GM23338 (cell line): Measurements from ENCODE around the gene SCG3. TPM values are rescaled to one million over a fixed set of nuclear protein-coding genes. Genes with fewer than 3 reads are reported as not detected.

Experiments
- ATAC-seq: fragments of 200-7000 bp; cut with Tn5 transposase; 3 replicates; pipeline ENCODE4 v1.9.1; 2020
- DNase-seq: peaks from one replicate; pipeline ENCODE4 v3.0.0-alpha.2; 2015; ENCODE audit warnings: low spot score
- H2AFZ ChIP-seq: fragments of 200-600 bp; sonication (generic); 2 replicates; pipeline ENCODE4 v1.8.0; 2016; ENCODE audit warnings: antibody characterized with exemption, mild to moderate bottlenecking, moderate library complexity
- H3F3A ChIP-seq: fragments of 200-600 bp; sonication (generic); replicated peaks from 2 replicates; pipeline ENCODE4 v1.8.0; 2017; ENCODE audit warnings: antibody characterized with exemption, mixed run types, low read depth
- H3K27ac ChIP-seq: fragments of 200-600 bp; sonication (generic); 2 replicates; pipeline ENCODE4 v1.6.1; 2016; ENCODE audit warnings: low read depth
- H3K27me3 ChIP-seq: fragments of 200-600 bp; sonication (generic); 2 replicates; pipeline ENCODE4 v1.8.0; 2016; ENCODE audit warnings: mild to moderate bottlenecking, mixed run types, moderate library complexity; ENCODE audit not compliant: insufficient read depth
- H3K36me3 ChIP-seq: fragments of 200-600 bp; sonication (generic); 2 replicates; pipeline ENCODE4 v1.8.0; 2016; ENCODE audit warnings: mild to moderate bottlenecking; ENCODE audit not compliant: insufficient read depth
- H3K4me1 ChIP-seq: fragments of 200-600 bp; sonication (generic); 2 replicates; pipeline ENCODE4 v1.8.0; 2016; ENCODE audit warnings: mild to moderate bottlenecking, moderate library complexity; ENCODE audit not compliant: insufficient read depth
- H3K4me2 ChIP-seq: fragments of 200-600 bp; sonication (generic); 2 replicates; pipeline ENCODE4 v1.7.1; 2017; ENCODE audit warnings: mixed run types
- H3K4me3 ChIP-seq: fragments of 200-600 bp; sonication (generic); 2 replicates; pipeline ENCODE4 v1.6.1; 2016; ENCODE audit warnings: mixed run types
- H3K79me2 ChIP-seq: fragments of 200-600 bp; sonication (generic); replicated peaks from 2 replicates; pipeline ENCODE4 v1.8.0; 2017; ENCODE audit warnings: mild to moderate bottlenecking; ENCODE audit not compliant: insufficient read depth
- H3K9me2 ChIP-seq: fragments of 200-600 bp; sonication (generic); 2 replicates; pipeline ENCODE4 v1.8.0; 2017; ENCODE audit not compliant: insufficient read depth
- H4K20me1 ChIP-seq: fragments of 200-600 bp; sonication (generic); replicated peaks from 2 replicates; pipeline ENCODE4 v1.8.0; 2017; ENCODE audit warnings: mild to moderate bottlenecking; ENCODE audit not compliant: insufficient read depth
- H3K27ac Mint-ChIP-seq: 2 replicates; pipeline ENCODE4 v1.8.0; 2020; ENCODE audit warnings: inconsistent platforms, mild to moderate bottlenecking, moderate library complexity, mixed read lengths
- H3K27me3 Mint-ChIP-seq: 3 replicates; pipeline ENCODE4 v1.8.0; 2022; ENCODE audit warnings: low read depth, mild to moderate bottlenecking, moderate library complexity, mixed read lengths, inconsistent platforms; ENCODE audit not compliant: insufficient read depth, poor library complexity
- H3K36me3 Mint-ChIP-seq: 3 replicates; pipeline ENCODE4 v1.8.0; 2021; ENCODE audit warnings: low read depth, mild to moderate bottlenecking, inconsistent platforms, moderate library complexity, mixed read lengths
- H3K4me1 Mint-ChIP-seq: 3 replicates; pipeline ENCODE4 v1.8.0; 2020; ENCODE audit warnings: mild to moderate bottlenecking, inconsistent platforms, mixed read lengths
- H3K4me3 Mint-ChIP-seq: 3 replicates; pipeline ENCODE4 v1.8.0; 2021; ENCODE audit warnings: moderate library complexity, mild to moderate bottlenecking, inconsistent platforms, mixed read lengths
- H3K9me3 Mint-ChIP-seq: 3 replicates; pipeline ENCODE4 v1.8.0; 2020; ENCODE audit warnings: moderate library complexity, mild to moderate bottlenecking, inconsistent platforms, mixed read lengths
- EZH2 ChIP-seq: fragments of 200-600 bp; sonication (generic); IDR thresholded peaks from one replicate; pipeline ENCODE4 v1.8.0; 2017; ENCODE audit warnings: antibody characterized with exemption, mild to moderate bottlenecking, low read depth; ENCODE audit not compliant: unreplicated experiment
- ZNF114 ChIP-seq: fragments of 250-450 bp; sonication (Bioruptor Pico); IDR thresholded peaks from 2 replicates; pipeline ENCODE4 v1.5.0; 2020; ENCODE audit warnings: mild to moderate bottlenecking, moderate library complexity
- ZNF331 ChIP-seq: fragments of 250-450 bp; sonication (Bioruptor Pico); IDR thresholded peaks from 2 replicates; pipeline ENCODE4 v1.5.0; 2020; ENCODE audit warnings: low read depth, mild to moderate bottlenecking, moderate library complexity
- polyA plus RNA-seq: library from polyadenylated mRNA; unstranded; fragments of >200 nt; fragmentation: Nextera tagmentation; extraction: Ambion mirVana; gene quantifications from 2 replicates; pipeline ENCODE4 v1.2.1, GENCODE V29; 2016
- total RNA-seq: library from RNA; depleted of rRNA; stranded (reverse); fragments of >200 nt; shearing (Covaris generic); gene quantifications from 2 replicates; pipeline ENCODE4 v1.2.3, GENCODE V29; 2014
- TF ChIP-seq, protein P1 (sequence below): fragments of 250-450 bp; sonication (Bioruptor Pico); IDR thresholded peaks from 2 replicates; pipeline ENCODE4 v1.5.0; 2020; ENCODE audit warnings: mild to moderate bottlenecking, moderate library complexity
- TF ChIP-seq, protein P2 (sequence below): IDR thresholded peaks from 2 replicates; pipeline ENCODE4 v1.6.1; 2016; ENCODE audit warnings: antibody characterized with exemption
- TF ChIP-seq, protein P3 (sequence below), 2 experiments: fragments of 200-600 bp in 1 of 2; sonication (generic) in 1 of 2; conservative IDR thresholded peaks; 2 replicates each; pipeline versions ENCODE4 v1.5.1 to v1.6.1; 2016 to 2017; ENCODE audit warnings: antibody characterized with exemption in 2 of 2, low read depth in 2 of 2, mild to moderate bottlenecking in 2 of 2, moderate library complexity in 1 of 2
- TF ChIP-seq, protein P4 (sequence below): IDR thresholded peaks from one replicate; pipeline ENCODE4 v1.6.1; 2018; ENCODE audit warnings: antibody characterized with exemption; ENCODE audit not compliant: unreplicated experiment

The SCG3 gene
- total and polyA plus RNA-seq, 2 experiments from 2014 or later = 44.2 to 99.5 TPM

DNA sequence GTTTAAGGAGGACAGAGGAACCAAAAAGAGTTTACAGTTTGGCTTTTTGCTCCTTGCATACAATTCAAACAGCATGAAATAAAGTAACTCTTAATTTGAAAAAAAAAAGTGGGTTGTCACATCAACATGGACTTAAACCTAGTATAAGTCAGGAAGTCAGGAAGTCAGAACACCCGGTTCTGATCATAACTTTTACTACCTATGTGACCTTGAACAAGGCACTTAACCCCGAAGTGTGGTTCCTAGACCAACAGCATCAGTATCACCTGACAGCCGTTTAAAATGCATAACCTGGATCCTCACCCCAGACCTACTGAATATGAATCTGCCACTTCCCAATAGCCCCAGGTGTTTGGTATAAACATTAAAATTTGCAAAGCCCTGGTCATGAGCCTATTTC lies 37.4 kb downstream of the SCG3 start:
- Histone ChIP-seq H3K4me1 (no peaks in the 10 kb centered on the region), H3K4me2 (no peak overlapping the region), H4K20me1 (no peaks in the 10 kb centered on the region), H3K4me3 (no peak overlapping the region), H3K27ac (no peak overlapping the region), H3K9me2 (no peaks in the 10 kb centered on the region), H3K79me2 (no peaks in the 10 kb centered on the region), H3K36me3 (no peaks in the 10 kb centered on the region), H3K27me3 (no peaks in the 10 kb centered on the region), H3F3A (no peaks in the 10 kb centered on the region), H2AFZ (no peak overlapping the region)
- ATAC-seq (no peak), DNase-seq (no peak)
- Mint-ChIP-seq H3K27me3 (peaks cover 2% of the 10 kb centered on the region), H3K4me1 (peaks cover 9% of the 10 kb centered on the region; the same call in 2 of the 3 replicates), H3K9me3 (no peaks in the 10 kb centered on the region), H3K4me3 (no peak overlapping the region), H3K36me3 (peaks cover 33% of the 10 kb centered on the region), H3K27ac (no peak overlapping the region)
- TF ChIP-seq ZNF331 (CRISPR knock-in tag) (no peak), EZH2 (no peak), ZNF114 (CRISPR knock-in tag) (no peak)
- TF ChIP-seq, protein P1, sequence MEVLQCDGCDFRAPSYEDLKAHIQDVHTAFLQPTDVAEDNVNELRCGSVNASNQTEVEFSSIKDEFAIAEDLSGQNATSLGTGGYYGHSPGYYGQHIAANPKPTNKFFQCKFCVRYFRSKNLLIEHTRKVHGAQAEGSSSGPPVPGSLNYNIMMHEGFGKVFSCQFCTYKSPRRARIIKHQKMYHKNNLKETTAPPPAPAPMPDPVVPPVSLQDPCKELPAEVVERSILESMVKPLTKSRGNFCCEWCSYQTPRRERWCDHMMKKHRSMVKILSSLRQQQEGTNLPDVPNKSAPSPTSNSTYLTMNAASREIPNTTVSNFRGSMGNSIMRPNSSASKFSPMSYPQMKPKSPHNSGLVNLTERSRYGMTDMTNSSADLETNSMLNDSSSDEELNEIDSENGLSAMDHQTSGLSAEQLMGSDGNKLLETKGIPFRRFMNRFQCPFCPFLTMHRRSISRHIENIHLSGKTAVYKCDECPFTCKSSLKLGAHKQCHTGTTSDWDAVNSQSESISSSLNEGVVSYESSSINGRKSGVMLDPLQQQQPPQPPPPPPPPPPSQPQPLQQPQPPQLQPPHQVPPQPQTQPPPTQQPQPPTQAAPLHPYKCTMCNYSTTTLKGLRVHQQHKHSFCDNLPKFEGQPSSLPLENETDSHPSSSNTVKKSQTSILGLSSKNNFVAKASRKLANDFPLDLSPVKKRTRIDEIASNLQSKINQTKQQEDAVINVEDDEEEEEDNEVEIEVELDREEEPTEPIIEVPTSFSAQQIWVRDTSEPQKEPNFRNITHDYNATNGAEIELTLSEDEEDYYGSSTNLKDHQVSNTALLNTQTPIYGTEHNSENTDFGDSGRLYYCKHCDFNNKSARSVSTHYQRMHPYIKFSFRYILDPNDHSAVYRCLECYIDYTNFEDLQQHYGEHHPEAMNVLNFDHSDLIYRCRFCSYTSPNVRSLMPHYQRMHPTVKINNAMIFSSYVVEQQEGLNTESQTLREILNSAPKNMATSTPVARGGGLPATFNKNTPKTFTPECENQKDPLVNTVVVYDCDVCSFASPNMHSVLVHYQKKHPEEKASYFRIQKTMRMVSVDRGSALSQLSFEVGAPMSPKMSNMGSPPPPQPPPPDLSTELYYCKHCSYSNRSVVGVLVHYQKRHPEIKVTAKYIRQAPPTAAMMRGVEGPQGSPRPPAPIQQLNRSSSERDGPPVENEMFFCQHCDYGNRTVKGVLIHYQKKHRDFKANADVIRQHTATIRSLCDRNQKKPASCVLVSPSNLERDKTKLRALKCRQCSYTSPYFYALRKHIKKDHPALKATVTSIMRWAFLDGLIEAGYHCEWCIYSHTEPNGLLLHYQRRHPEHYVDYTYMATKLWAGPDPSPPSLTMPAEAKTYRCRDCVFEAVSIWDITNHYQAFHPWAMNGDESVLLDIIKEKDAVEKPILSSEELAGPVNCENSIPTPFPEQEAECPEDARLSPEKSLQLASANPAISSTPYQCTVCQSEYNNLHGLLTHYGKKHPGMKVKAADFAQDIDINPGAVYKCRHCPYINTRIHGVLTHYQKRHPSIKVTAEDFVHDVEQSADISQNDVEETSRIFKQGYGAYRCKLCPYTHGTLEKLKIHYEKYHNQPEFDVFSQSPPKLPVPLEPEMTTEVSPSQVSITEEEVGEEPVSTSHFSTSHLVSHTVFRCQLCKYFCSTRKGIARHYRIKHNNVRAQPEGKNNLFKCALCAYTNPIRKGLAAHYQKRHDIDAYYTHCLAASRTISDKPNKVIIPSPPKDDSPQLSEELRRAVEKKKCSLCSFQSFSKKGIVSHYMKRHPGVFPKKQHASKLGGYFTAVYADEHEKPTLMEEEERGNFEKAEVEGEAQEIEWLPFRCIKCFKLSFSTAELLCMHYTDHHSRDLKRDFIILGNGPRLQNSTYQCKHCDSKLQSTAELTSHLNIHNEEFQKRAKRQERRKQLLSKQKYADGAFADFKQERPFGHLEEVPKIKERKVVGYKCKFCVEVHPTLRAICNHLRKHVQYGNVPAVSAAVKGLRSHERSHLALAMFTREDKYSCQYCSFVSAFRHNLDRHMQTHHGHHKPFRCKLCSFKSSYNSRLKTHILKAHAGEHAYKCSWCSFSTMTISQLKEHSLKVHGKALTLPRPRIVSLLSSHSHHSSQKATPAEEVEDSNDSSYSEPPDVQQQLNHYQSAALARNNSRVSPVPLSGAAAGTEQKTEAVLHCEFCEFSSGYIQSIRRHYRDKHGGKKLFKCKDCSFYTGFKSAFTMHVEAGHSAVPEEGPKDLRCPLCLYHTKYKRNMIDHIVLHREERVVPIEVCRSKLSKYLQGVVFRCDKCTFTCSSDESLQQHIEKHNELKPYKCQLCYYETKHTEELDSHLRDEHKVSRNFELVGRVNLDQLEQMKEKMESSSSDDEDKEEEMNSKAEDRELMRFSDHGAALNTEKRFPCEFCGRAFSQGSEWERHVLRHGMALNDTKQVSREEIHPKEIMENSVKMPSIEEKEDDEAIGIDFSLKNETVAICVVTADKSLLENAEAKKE (CRISPR knock-in tag) = no peak
- TF ChIP-seq, protein P2, sequence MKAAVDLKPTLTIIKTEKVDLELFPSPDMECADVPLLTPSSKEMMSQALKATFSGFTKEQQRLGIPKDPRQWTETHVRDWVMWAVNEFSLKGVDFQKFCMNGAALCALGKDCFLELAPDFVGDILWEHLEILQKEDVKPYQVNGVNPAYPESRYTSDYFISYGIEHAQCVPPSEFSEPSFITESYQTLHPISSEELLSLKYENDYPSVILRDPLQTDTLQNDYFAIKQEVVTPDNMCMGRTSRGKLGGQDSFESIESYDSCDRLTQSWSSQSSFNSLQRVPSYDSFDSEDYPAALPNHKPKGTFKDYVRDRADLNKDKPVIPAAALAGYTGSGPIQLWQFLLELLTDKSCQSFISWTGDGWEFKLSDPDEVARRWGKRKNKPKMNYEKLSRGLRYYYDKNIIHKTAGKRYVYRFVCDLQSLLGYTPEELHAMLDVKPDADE = no peak
- TF ChIP-seq, protein P3, sequence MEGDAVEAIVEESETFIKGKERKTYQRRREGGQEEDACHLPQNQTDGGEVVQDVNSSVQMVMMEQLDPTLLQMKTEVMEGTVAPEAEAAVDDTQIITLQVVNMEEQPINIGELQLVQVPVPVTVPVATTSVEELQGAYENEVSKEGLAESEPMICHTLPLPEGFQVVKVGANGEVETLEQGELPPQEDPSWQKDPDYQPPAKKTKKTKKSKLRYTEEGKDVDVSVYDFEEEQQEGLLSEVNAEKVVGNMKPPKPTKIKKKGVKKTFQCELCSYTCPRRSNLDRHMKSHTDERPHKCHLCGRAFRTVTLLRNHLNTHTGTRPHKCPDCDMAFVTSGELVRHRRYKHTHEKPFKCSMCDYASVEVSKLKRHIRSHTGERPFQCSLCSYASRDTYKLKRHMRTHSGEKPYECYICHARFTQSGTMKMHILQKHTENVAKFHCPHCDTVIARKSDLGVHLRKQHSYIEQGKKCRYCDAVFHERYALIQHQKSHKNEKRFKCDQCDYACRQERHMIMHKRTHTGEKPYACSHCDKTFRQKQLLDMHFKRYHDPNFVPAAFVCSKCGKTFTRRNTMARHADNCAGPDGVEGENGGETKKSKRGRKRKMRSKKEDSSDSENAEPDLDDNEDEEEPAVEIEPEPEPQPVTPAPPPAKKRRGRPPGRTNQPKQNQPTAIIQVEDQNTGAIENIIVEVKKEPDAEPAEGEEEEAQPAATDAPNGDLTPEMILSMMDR (conservative IDR thresholded peaks at IDR 0.05; ENCODE audit: low read depth in 2 of 2) = no peak
- TF ChIP-seq, protein P4, sequence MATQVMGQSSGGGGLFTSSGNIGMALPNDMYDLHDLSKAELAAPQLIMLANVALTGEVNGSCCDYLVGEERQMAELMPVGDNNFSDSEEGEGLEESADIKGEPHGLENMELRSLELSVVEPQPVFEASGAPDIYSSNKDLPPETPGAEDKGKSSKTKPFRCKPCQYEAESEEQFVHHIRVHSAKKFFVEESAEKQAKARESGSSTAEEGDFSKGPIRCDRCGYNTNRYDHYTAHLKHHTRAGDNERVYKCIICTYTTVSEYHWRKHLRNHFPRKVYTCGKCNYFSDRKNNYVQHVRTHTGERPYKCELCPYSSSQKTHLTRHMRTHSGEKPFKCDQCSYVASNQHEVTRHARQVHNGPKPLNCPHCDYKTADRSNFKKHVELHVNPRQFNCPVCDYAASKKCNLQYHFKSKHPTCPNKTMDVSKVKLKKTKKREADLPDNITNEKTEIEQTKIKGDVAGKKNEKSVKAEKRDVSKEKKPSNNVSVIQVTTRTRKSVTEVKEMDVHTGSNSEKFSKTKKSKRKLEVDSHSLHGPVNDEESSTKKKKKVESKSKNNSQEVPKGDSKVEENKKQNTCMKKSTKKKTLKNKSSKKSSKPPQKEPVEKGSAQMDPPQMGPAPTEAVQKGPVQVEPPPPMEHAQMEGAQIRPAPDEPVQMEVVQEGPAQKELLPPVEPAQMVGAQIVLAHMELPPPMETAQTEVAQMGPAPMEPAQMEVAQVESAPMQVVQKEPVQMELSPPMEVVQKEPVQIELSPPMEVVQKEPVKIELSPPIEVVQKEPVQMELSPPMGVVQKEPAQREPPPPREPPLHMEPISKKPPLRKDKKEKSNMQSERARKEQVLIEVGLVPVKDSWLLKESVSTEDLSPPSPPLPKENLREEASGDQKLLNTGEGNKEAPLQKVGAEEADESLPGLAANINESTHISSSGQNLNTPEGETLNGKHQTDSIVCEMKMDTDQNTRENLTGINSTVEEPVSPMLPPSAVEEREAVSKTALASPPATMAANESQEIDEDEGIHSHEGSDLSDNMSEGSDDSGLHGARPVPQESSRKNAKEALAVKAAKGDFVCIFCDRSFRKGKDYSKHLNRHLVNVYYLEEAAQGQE = no peak
